Measurements from ENCODE around the gene PADI3. TPM values are rescaled to one million over a fixed set of nuclear protein-coding genes. Genes with fewer than 3 reads are reported as not detected.

Gene PADI3
- total RNA-seq, 4 donors from 2014 or later, result not detected

- in situ Hi-C loops (cut with MboI; ENCODE audit: low pct_ligation_motif_present in 1 of 4, low pct_unique_long_range_greater_than_20kb in 1 of 4, low sequenced_read_pairs in 3 of 4) (no loop called here), intact Hi-C loops (cut with DNase I; ENCODE audit: low total_unique reads) (no loop called here)
- no peak for DNase-seq
- no peaks in the 10 kb centered on the region for H3K36me3 ChIP-seq
- no peak overlapping the region for H3K27ac ChIP-seq
- no peaks in the 10 kb centered on the region for H3K4me1 ChIP-seq
- H3K27me3 ChIP-seq, result peaks cover 42% of the 10 kb centered on the region
- WGBS, 2 donors (ENCODE audit: low coverage in 1 of 2), result 83 to 88% methylated on average over 2 to 3 of the region's 3 CpGs
- no peaks in the 10 kb centered on the region for H3K9me3 ChIP-seq
- TF ChIP-seq POLR2AphosphoS5 (IDR thresholded peaks at IDR 0.05) (no peak), CTCF (IDR thresholded peaks at IDR 0.05) (no peak)
- no peak overlapping the region for H3K4me3 ChIP-seq
These were observed 41.7 kb downstream of the PADI3 start for GRCh38 chr1:17290553-17290952.

DNA sequence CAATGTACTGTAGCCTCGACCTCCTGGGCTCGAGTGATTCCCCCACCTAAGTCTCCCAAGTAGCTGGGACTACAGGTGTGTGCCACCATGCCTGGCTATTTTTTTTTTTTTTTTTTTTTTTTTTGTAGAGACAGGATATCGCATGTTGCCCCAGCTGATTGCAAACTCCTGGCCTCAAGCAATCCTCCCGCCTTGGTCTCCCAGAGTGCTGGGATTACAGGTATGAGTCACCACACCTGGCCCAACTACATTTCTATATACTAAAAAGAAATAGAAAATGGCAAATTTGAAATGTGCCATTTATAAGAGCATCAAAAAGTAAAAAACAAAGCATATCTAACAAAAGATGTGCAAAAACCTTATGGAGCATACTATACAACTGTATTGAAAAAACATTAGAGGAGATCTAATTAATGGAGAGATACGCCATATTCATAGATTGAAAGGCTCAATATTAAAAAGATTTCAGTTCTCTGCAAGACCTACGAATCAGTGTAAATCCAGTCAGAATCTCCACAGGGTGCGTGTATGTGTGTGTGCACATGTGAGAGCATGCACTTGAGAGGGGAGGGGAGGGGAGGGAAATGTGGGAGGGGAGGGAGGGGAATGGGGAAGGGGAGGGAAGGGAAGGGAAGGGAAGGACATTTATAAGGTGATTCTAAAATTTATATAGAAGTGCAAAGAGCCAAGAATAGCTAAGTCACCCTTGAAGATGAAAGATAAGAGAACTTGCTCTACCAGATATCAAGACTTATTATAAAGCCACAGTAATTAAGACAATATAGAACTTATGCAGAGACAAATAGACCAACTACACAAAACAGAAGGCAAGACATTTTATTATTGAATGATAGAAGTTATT is 43.6 kb downstream of the PADI3 start:
- Histone ChIP-seq H3K27me3 (peaks cover 46% of the 10 kb centered on the region), H3K9me3 (no peaks in the 10 kb centered on the region), H3K4me1 (no peaks in the 10 kb centered on the region), H3K36me3 (no peaks in the 10 kb centered on the region), H3K4me3 (no peak overlapping the region), H3K27ac (no peak overlapping the region)
- DNase-seq, result no peak
- intact Hi-C loops (cut with DNase I; ENCODE audit: low total_unique reads) (no loop called here), in situ Hi-C loops (cut with MboI; ENCODE audit: low pct_ligation_motif_present in 1 of 4, low pct_unique_long_range_greater_than_20kb in 1 of 4, low sequenced_read_pairs in 3 of 4) (no loop called here)
- TF ChIP-seq POLR2AphosphoS5 (IDR thresholded peaks at IDR 0.05) (no peak), POLR2A (IDR thresholded peaks at IDR 0.05) (no peak), EP300 (IDR thresholded peaks at IDR 0.05; ENCODE audit: low read depth) (no peak), CTCF (IDR thresholded peaks at IDR 0.05) (no peak)
- WGBS, 2 donors (ENCODE audit: low coverage in 1 of 2), result 41 to 52% methylated on average over 3 to 7 of the region's 7 CpGs

DNA sequence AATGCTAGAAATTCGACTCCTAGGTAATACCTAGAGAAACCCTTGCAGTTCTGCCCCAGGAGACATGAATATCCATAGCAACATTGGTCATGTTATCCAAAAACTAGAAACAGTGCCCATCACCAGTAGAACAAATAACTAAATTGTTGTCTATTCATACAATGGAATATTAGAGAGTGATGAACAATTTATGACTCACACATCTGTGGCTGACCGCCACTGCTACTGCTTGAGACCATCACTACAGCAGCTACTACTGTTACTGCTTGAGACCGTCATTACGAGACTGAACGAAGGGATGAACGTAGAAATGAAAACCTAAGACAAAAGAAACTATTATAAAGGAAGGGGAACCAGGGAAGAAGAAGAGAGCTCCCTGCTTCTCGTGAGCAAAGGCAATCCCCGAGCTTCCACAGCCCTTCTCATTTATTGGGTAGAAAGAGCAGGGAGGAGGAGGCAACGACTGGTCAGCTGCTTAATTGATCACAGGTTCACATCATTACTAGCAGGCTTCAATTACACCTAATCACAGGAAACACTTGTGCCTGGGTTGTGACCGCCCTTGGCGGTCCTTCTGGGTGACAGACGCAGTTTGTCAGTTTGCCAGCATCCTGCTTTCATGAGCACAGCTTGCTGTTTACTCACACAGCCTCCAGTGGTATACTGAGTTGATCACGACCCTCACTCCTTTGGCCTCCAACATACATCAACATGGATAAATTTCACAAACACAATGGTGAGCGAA is 45.0 kb downstream of the PADI3 start:
- Histone ChIP-seq H3K4me3 (no peak overlapping the region), H3K4me1 (no peaks in the 10 kb centered on the region), H3K36me3 (no peaks in the 10 kb centered on the region), H3K27me3 (peaks cover 46% of the 10 kb centered on the region), H3K27ac (no peak overlapping the region), H3K9me3 (no peaks in the 10 kb centered on the region)
- WGBS, 2 donors (ENCODE audit: low coverage in 1 of 2), result 50 to 54% methylated on average over 8 to 14 of the region's 14 CpGs
- no peak for TF ChIP-seq POLR2AphosphoS5 (IDR thresholded peaks at IDR 0.05)
- TF ChIP-seq EP300 (IDR thresholded peaks at IDR 0.05; ENCODE audit: low read depth), result no peak
- no peak for TF ChIP-seq CTCF (IDR thresholded peaks at IDR 0.05)
- TF ChIP-seq POLR2A (IDR thresholded peaks at IDR 0.05), result no peak
- DNase-seq, result no peak
- intact Hi-C loops (cut with DNase I; ENCODE audit: low total_unique reads), result no loop called here
- in situ Hi-C loops (cut with MboI; ENCODE audit: low pct_ligation_motif_present in 1 of 4, low pct_unique_long_range_greater_than_20kb in 1 of 4, low sequenced_read_pairs in 3 of 4), result no loop called here

DNA sequence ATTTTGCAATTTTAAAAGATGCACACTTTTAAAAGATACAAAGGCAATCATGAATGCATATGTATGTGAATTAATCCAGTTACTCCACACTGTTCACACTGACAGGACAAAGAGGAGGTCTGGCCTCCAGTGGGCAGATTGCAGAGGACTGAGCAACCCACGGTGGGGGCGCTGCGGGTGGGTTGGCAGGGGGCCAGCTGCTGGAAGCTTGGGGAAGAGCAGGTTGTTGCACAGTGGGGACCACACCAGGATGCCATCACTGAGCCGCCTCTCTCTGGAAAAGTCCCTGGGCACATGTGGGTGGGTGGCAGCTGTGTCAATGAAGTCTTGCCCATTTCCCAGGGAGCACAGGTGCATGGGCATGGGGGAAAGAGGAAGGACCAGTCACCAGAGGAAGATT is 46.4 kb downstream of the PADI3 start:
- in situ Hi-C loops (cut with MboI; ENCODE audit: low pct_ligation_motif_present in 1 of 4, low pct_unique_long_range_greater_than_20kb in 1 of 4, low sequenced_read_pairs in 3 of 4) (no loop called here), intact Hi-C loops (cut with DNase I; ENCODE audit: low total_unique reads) (no loop called here)
- no peak for DNase-seq
- WGBS, 2 donors (ENCODE audit: low coverage in 1 of 2), result 62% methylated on average over 4 of the region's 4 CpGs; no CpG with 5 or more reads in 1 of the 2 donors
- Histone ChIP-seq H3K4me3 (no peak overlapping the region), H3K9me3 (no peaks in the 10 kb centered on the region), H3K4me1 (no peaks in the 10 kb centered on the region), H3K27me3 (peaks cover 37% of the 10 kb centered on the region), H3K27ac (no peak overlapping the region), H3K36me3 (no peaks in the 10 kb centered on the region)
- no peak for TF ChIP-seq CTCF (IDR thresholded peaks at IDR 0.05)
- TF ChIP-seq POLR2A (IDR thresholded peaks at IDR 0.05), result no peak
- no peak for TF ChIP-seq EP300 (IDR thresholded peaks at IDR 0.05; ENCODE audit: low read depth)
- no peak for TF ChIP-seq POLR2AphosphoS5 (IDR thresholded peaks at IDR 0.05)
